CD4-positive, alpha-beta T cell treated with Interleukin-15 for 4 hours (primary cell): ENCODE data around the gene PLIN4.

ENCODE experiments used
- DNase-seq: peaks from one replicate; pipeline ENCODE4 v3.0.0-alpha.2; 2020; ENCODE audit warnings: low spot score

The PLIN4 gene

GRCh38 chr19:4454747-4455718 is 63.3 kb downstream of the PLIN4 start:
- no peak for DNase-seq

GRCh38 chr19:4453232-4454179 is 64.8 kb downstream of the PLIN4 start:
- DNase-seq, result no peak

- DNase-seq, result no peak
Observed at GRCh38 chr19:4452230-4452990, 65.9 kb downstream of the PLIN4 start.
